HepG2 (cell line): ENCODE measurements around the gene TMA7B. TPM values are rescaled to one million over a fixed set of nuclear protein-coding genes. Genes with fewer than 3 reads are reported as not detected.

Source experiments
- ATAC-seq: fragments of 200-7000 bp; cut with Tn5 transposase; 3 replicates; pipeline ENCODE4 v1.9.1; 2020; ENCODE audit warnings: mild to moderate bottlenecking, moderate library complexity
- BruUV-seq: library from RNA; stranded (reverse); fragments of 400-500 nt; replicated peaks from 2 replicates; lab custom pipeline; 2021; lab: Mats Ljungman, UMichigan
- CTCF ChIA-PET: fragments of 300-600 bp; formaldehyde crosslinking; extraction: SDS; loops from one replicate; lab custom pipeline; 2021; ENCODE audit warnings: low total read pairs, inconsistent platforms, low intra/inter-chr PET ratio; lab: Yijun Ruan, JAX
- POLR2A ChIA-PET: fragments of 350-600 bp; sonication (Branson Sonifier 250); formaldehyde crosslinking; loops from one replicate; lab custom pipeline; 2020; ENCODE audit warnings: antibody characterized with exemption, inconsistent platforms; lab: Yijun Ruan, JAX
- DNase-seq: peaks from one replicate; pipeline ENCODE4 v3.0.0-alpha.2; 2015; ENCODE audit warnings: low spot score
- FAIRE-seq: peaks from 3 replicates; lab custom pipeline; 2011; peaks lifted over from hg19 to GRCh38; lab: Jason Lieb, UNC
- H2AFZ ChIP-seq: one replicate; pipeline ENCODE4 v1.6.1; 2011; ENCODE audit warnings: low read length, inconsistent platforms
- H3K27ac ChIP-seq: fragments of 300-600 bp; 3 replicates; pipeline ENCODE4 v1.8.0; 2011; ENCODE audit warnings: mixed run types, mild to moderate bottlenecking, mixed read lengths, low read length, inconsistent platforms; ENCODE audit not compliant: insufficient read depth; ENCODE audit errors: extremely low read length
- H3K27me3 ChIP-seq, 2 experiments: fragments of 200-600 bp in 1 of 2; 2 replicates in 1 of 2; 3 replicates in 1 of 2; pipeline versions ENCODE4 v1.6.0 to v1.8.0; 2011; ENCODE audit warnings: low read length in 2 of 2, mild to moderate bottlenecking in 2 of 2, moderate library complexity in 2 of 2, inconsistent platforms in 1 of 2; ENCODE audit not compliant: insufficient read depth in 2 of 2, control insufficient read depth in 1 of 2
- H3K36me3 ChIP-seq, 2 experiments: fragments of 200-600 bp in 1 of 2; replicated peaks in 1 of 2; 2 replicates in 1 of 2; 3 replicates in 1 of 2; pipeline versions ENCODE4 v1.5.1 to v1.8.0; 2011; ENCODE audit warnings: low read length in 2 of 2, inconsistent platforms in 1 of 2; ENCODE audit not compliant: insufficient read depth in 2 of 2, control insufficient read depth in 1 of 2
- H3K4me1 ChIP-seq: 2 replicates; pipeline ENCODE4 v1.5.1; 2012; ENCODE audit warnings: low read length, inconsistent platforms; ENCODE audit not compliant: insufficient read depth
- H3K4me2 ChIP-seq: 2 replicates; pipeline ENCODE4 v1.6.0; 2011; ENCODE audit warnings: low read depth, low read length, inconsistent platforms
- H3K4me3 ChIP-seq, 3 experiments: fragments of 200-600 bp in 1 of 3; sonication (generic), shearing (Covaris generic) in 1 of 3; replicated peaks in 1 of 3; 2 replicates each; pipeline ENCODE4 v1.5.1; 2011 to 2016; ENCODE audit warnings: low read length in 3 of 3, inconsistent platforms in 2 of 3, low read depth in 2 of 3, mild to moderate bottlenecking in 2 of 3, control low read depth in 1 of 3, mixed read lengths in 1 of 3; ENCODE audit not compliant: insufficient read depth in 1 of 3
- H3K79me2 ChIP-seq: one replicate; pipeline ENCODE4 v1.6.1; 2011; ENCODE audit warnings: low read length, inconsistent platforms; ENCODE audit not compliant: insufficient read depth
- H3K9ac ChIP-seq: 2 replicates; pipeline ENCODE4 v1.6.0; 2011; ENCODE audit warnings: mild to moderate bottlenecking, low read depth, low read length, inconsistent platforms; ENCODE audit not compliant: insufficient read depth
- H3K9me3 ChIP-seq: 2 replicates; pipeline ENCODE4 v1.5.1; 2012; ENCODE audit warnings: mild to moderate bottlenecking, low read length
- H4K20me1 ChIP-seq: 2 replicates; pipeline ENCODE4 v1.6.0; 2011; ENCODE audit warnings: inconsistent platforms, mild to moderate bottlenecking, low read length, moderate library complexity; ENCODE audit not compliant: insufficient read depth
- ASH2L ChIP-seq: fragments of 300-600, 200-600 bp; sonication (generic); IDR thresholded peaks from 2 replicates; pipeline ENCODE4 v1.7.0; 2017; ENCODE audit warnings: low read depth, mild to moderate bottlenecking, moderate library complexity, mixed read lengths, low read length; ENCODE audit not compliant: insufficient read length
- CAMTA2 ChIP-seq: sonication (generic); formaldehyde crosslinking; IDR thresholded peaks from 2 replicates; pipeline ENCODE4 v1.4.0; 2020; ENCODE audit warnings: mild to moderate bottlenecking, missing genetic modification reagents, borderline replicate concordance
- KAT2B ChIP-seq: fragments of 150-350 bp; IDR thresholded peaks from 2 replicates; pipeline ENCODE4 v1.6.1; 2014; ENCODE audit warnings: low read depth, low read length, borderline replicate concordance
- KLF16 ChIP-seq, 2 experiments: sonication (generic) in 1 of 2; formaldehyde crosslinking in 1 of 2; IDR thresholded peaks; 2 replicates each; pipeline versions ENCODE4 v1.6.1 to v1.8.0; 2016 to 2023; ENCODE audit warnings: missing genetic modification reagents in 2 of 2, missing compliant biosample characterization in 1 of 2
- MEIS2 ChIP-seq: sonication (generic); formaldehyde crosslinking; IDR thresholded peaks from 2 replicates; pipeline ENCODE4 v1.9.0; 2021; ENCODE audit warnings: mild to moderate bottlenecking, missing genetic modification reagents
- NR2F6 ChIP-seq, 2 experiments: IDR thresholded peaks; 2 replicates each; pipeline ENCODE4 v1.6.1; 2016; ENCODE audit warnings: antibody characterized with exemption in 1 of 2, mild to moderate bottlenecking in 1 of 2
- RBM22 ChIP-seq: fragments of 200-400 bp; formaldehyde crosslinking; optimal IDR thresholded peaks from 2 replicates; pipeline ENCODE3; 2017; ENCODE audit warnings: mild to moderate bottlenecking, low read length, moderate library complexity
- RNF2 ChIP-seq: fragments of 450-650 bp; conservative IDR thresholded peaks from 2 replicates; pipeline ENCODE4 v1.6.1; 2016; ENCODE audit warnings: low read depth
- ZFAT ChIP-seq: sonication (generic); formaldehyde crosslinking; conservative IDR thresholded peaks from 2 replicates; pipeline ENCODE4 v1.8.1; 2023; ENCODE audit warnings: missing genetic modification reagents, inconsistent platforms
- ZFP82 ChIP-seq: sonication (generic); formaldehyde crosslinking; IDR thresholded peaks from 2 replicates; pipeline ENCODE4 v1.5.1; 2020; ENCODE audit warnings: mild to moderate bottlenecking, missing genetic modification reagents, borderline replicate concordance
- ZNF207 ChIP-seq: fragments of 450-650 bp; IDR thresholded peaks from 2 replicates; pipeline ENCODE4 v1.6.1; 2016; ENCODE audit warnings: antibody characterized with exemption, borderline replicate concordance
- ZNF235 ChIP-seq: sonication (generic); formaldehyde crosslinking; IDR thresholded peaks from 2 replicates; pipeline ENCODE4 v1.8.1; 2023; ENCODE audit warnings: mild to moderate bottlenecking, missing genetic modification reagents, borderline replicate concordance
- ZNF264 ChIP-seq: sonication (generic); formaldehyde crosslinking; IDR thresholded peaks from 2 replicates; pipeline ENCODE4 v1.4.0; 2020; ENCODE audit warnings: missing genetic modification reagents
- ZNF329 ChIP-seq: sonication (generic); formaldehyde crosslinking; IDR thresholded peaks from 2 replicates; pipeline ENCODE4 v1.9.0; 2021; ENCODE audit warnings: low read depth, mild to moderate bottlenecking, missing genetic modification reagents
- ZNF629 ChIP-seq: sonication (generic); formaldehyde crosslinking; conservative IDR thresholded peaks from 2 replicates; pipeline ENCODE4 v1.5.0; 2020; ENCODE audit warnings: missing genetic modification reagents
- ZNF713 ChIP-seq: sonication (generic); formaldehyde crosslinking; IDR thresholded peaks from 2 replicates; pipeline ENCODE4 v1.4.0; 2020; ENCODE audit warnings: mild to moderate bottlenecking, missing genetic modification reagents
- ZNF781 ChIP-seq: sonication (generic); formaldehyde crosslinking; IDR thresholded peaks from 2 replicates; pipeline ENCODE4 v1.5.1; 2020; ENCODE audit warnings: borderline replicate concordance, mild to moderate bottlenecking, missing genetic modification reagents; ENCODE audit errors: not compliant biosample characterization
- ZNF839 ChIP-seq: sonication (generic); formaldehyde crosslinking; IDR thresholded peaks from 2 replicates; pipeline ENCODE4 v1.4.0; 2020; ENCODE audit warnings: missing genetic modification reagents, mild to moderate bottlenecking, borderline replicate concordance
- WGBS: methylation state at CpG from one replicate; pipeline ENCODE4 v1.1.6; 2017; ENCODE audit warnings: low lambda C conversion rate; 5-methylcytosine and 5-hydroxymethylcytosine counted together
- in situ Hi-C: cut with HindIII; loops from 2 replicates; pipeline ENCODE4 v1.10.0; 2017; ENCODE audit warnings: low pct_unique_long_range_greater_than_20kb; ENCODE audit not compliant: extremely low pct_ligation_motif_present
- intact Hi-C: fragments of 100-400 bp; cut with micrococcal nuclease; formaldehyde crosslinking; loops from one replicate; pipeline ENCODE4 v1.10.0; 2022; ENCODE audit not compliant: unreplicated experiment
- polyA plus RNA-seq, 8 experiments: library from polyadenylated mRNA; depleted of rRNA in 3 of 8; stranded (reverse) in 7 of 8; unstranded in 1 of 8; fragments of >200 nt; fragmentation: Illumina TruSeq in 4 of 8; extraction: Trizol in 4 of 8; gene quantifications; 2 replicates each; pipeline versions ENCODE4 v1.2.1 to v1.2.3, GENCODE V29; 2011 to 2016; ENCODE audit warnings: low read depth in 4 of 8, missing spikeins in 1 of 8, mixed read lengths in 1 of 8; ENCODE audit not compliant: insufficient read depth in 1 of 8
- total RNA-seq, 5 experiments: library from RNA; depleted of rRNA; stranded (reverse); fragments of >200 nt; fragmentation: Illumina TruSeq; extraction: Trizol; gene quantifications; 2 replicates each; pipeline ENCODE4 v1.2.3, GENCODE V29; 2016; ENCODE audit warnings: low read depth in 1 of 5
- TF ChIP-seq, protein P1 (sequence below): sonication (generic); formaldehyde crosslinking; IDR thresholded peaks from 2 replicates; pipeline ENCODE4 v1.4.0; 2020; ENCODE audit warnings: missing genetic modification reagents, borderline replicate concordance
- TF ChIP-seq, protein P2 (sequence below): sonication (generic); formaldehyde crosslinking; IDR thresholded peaks from 2 replicates; pipeline ENCODE4 v1.8.1; 2022; ENCODE audit warnings: low read depth, mild to moderate bottlenecking, missing genetic modification reagents

TMA7B gene
- total and polyA plus RNA-seq, 2 of the 13 experiments (the other 11 are each of a cell fraction or from before 2014, with no cell fraction given) = not detected

DNA sequence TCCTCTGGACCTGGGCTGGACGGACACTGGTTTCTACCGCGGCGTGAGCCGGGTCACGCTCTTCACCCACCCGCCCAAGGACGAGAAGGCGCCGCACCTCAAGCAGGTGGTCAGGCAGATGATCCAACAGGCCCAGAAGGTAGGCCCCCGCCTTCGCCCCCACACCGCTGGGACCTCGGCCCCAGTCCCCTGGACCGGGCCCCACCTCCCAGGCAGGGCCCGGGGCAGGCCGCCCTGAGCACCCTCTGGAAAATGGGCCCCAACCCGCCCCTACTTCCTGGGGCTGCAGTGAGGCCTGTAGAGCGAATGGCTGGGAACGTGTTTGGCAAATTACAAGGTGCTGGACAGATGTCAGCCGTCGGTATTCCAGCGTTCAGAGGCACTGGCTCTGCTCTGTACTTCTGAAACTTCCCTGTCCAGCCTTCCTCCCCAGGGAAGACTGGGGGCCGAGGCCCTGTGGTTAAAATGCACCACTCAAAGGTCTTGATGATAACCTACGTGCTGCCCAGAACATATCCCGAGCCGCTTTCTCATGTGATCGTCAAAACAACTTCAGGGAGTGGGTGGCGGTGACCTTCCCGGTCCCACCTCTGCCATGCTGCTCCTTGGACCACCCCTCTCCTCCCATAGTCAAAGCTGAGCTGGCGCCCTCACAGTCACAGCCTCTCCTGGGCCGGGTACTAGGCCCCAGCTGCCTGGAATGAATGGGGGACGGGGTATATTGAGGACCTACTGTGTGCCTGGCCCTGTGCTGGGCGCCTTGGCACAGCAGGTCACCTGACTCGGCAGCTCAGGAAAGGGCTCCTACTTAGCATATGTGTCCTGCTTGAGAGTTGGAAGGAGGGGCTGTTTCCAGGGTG is 35.4 kb downstream of the TMA7B start:
- no peak overlapping the region for H3K4me2 ChIP-seq
- POLR2A ChIA-PET = no interaction called here
- CTCF ChIA-PET = no interaction called here
- no TSS peak for BruUV-seq
- ATAC-seq (no peak), FAIRE-seq (no peak), DNase-seq (no peak)
- no peak overlapping the region for H3K4me3 ChIP-seq
- no peak overlapping the region for H3K27ac ChIP-seq
- intact Hi-C loops (no loop called here), in situ Hi-C loops (no loop called here)
- H3K79me2 ChIP-seq = no peaks in the 10 kb centered on the region
- no peaks in the 10 kb centered on the region for H3K9me3 ChIP-seq
- peaks cover 50% of the 10 kb centered on the region for H3K4me1 ChIP-seq
- no peaks in the 10 kb centered on the region for H4K20me1 ChIP-seq
- no peak overlapping the region for H2AFZ ChIP-seq
- H3K27me3 ChIP-seq = peaks cover 2 to 23% of the 10 kb centered on the region in 2 experiments; a peak in 2 of 5 replicates
- TF ChIP-seq RNF2 = no peak
- no peak for TF ChIP-seq ZNF264
- TF ChIP-seq NR2F6 (IDR thresholded peaks at IDR 0.05) = no peak
- TF ChIP-seq NR2F6 (CRISPR knock-in tag; IDR thresholded peaks at IDR 0.05) = no peak
- TF ChIP-seq ZFAT = no peak
- TF ChIP-seq, protein P1, sequence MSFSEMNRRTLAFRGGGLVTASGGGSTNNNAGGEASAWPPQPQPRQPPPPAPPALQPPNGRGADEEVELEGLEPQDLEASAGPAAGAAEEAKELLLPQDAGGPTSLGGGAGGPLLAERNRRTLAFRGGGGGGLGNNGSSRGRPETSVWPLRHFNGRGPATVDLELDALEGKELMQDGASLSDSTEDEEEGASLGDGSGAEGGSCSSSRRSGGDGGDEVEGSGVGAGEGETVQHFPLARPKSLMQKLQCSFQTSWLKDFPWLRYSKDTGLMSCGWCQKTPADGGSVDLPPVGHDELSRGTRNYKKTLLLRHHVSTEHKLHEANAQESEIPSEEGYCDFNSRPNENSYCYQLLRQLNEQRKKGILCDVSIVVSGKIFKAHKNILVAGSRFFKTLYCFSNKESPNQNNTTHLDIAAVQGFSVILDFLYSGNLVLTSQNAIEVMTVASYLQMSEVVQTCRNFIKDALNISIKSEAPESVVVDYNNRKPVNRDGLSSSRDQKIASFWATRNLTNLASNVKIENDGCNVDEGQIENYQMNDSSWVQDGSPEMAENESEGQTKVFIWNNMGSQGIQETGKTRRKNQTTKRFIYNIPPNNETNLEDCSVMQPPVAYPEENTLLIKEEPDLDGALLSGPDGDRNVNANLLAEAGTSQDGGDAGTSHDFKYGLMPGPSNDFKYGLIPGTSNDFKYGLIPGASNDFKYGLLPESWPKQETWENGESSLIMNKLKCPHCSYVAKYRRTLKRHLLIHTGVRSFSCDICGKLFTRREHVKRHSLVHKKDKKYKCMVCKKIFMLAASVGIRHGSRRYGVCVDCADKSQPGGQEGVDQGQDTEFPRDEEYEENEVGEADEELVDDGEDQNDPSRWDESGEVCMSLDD (CRISPR knock-in tag) = no peak
- TF ChIP-seq ZNF781 (CRISPR knock-in tag) = no peak
- TF ChIP-seq ASH2L = no peak
- TF ChIP-seq ZNF839 (CRISPR knock-in tag) = no peak
- TF ChIP-seq KLF16 (CRISPR knock-in tag; IDR thresholded peaks at IDR 0.05) = no peak
- no peak for TF ChIP-seq ZNF329
- TF ChIP-seq, protein P2, sequence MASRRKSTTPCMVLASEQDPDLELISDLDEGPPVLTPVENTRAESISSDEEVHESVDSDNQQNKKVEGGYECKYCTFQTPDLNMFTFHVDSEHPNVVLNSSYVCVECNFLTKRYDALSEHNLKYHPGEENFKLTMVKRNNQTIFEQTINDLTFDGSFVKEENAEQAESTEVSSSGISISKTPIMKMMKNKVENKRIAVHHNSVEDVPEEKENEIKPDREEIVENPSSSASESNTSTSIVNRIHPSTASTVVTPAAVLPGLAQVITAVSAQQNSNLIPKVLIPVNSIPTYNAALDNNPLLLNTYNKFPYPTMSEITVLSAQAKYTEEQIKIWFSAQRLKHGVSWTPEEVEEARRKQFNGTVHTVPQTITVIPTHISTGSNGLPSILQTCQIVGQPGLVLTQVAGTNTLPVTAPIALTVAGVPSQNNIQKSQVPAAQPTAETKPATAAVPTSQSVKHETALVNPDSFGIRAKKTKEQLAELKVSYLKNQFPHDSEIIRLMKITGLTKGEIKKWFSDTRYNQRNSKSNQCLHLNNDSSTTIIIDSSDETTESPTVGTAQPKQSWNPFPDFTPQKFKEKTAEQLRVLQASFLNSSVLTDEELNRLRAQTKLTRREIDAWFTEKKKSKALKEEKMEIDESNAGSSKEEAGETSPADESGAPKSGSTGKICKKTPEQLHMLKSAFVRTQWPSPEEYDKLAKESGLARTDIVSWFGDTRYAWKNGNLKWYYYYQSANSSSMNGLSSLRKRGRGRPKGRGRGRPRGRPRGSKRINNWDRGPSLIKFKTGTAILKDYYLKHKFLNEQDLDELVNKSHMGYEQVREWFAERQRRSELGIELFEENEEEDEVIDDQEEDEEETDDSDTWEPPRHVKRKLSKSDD (CRISPR knock-in tag) = no peak
- no peak for TF ChIP-seq ZNF235
- TF ChIP-seq ZNF629 (CRISPR knock-in tag) = no peak
- no peak for TF ChIP-seq CAMTA2 (CRISPR knock-in tag)
- TF ChIP-seq KAT2B = no peak
- TF ChIP-seq RBM22 = no peak
- TF ChIP-seq ZNF713 (CRISPR knock-in tag) = no peak
- TF ChIP-seq ZNF207 = no peak
- TF ChIP-seq MEIS2 (CRISPR knock-in tag) = no peak
- no peak for TF ChIP-seq ZFP82 (CRISPR knock-in tag)
- H3K9ac ChIP-seq = no peak overlapping the region
- 53% methylated on average over 16 of the region's 35 CpGs for WGBS
- no peaks in the 10 kb centered on the region for H3K36me3 ChIP-seq
